CD1c-positive myeloid dendritic cell (primary cell): ENCODE data around the gene REM2.
A peak's percentile ranks its signal among the peaks of the same experiment; 100 is the strongest.
"Not testable (repeated sequence)": the region's sequence is repeated elsewhere in the genome, so short reads cannot be mapped to it uniquely, and the experiment has no call there.

ENCODE experiments used
- DNase-seq: peaks from one replicate; pipeline ENCODE4 v3.0.0-alpha.2; 2016; ENCODE audit errors: extremely low spot score

The REM2 gene

GRCh38 chr14:22848351-22849164 is 34.5 kb upstream of the REM2 start:
- DNase-seq, result peak; percentile 72

DNA sequence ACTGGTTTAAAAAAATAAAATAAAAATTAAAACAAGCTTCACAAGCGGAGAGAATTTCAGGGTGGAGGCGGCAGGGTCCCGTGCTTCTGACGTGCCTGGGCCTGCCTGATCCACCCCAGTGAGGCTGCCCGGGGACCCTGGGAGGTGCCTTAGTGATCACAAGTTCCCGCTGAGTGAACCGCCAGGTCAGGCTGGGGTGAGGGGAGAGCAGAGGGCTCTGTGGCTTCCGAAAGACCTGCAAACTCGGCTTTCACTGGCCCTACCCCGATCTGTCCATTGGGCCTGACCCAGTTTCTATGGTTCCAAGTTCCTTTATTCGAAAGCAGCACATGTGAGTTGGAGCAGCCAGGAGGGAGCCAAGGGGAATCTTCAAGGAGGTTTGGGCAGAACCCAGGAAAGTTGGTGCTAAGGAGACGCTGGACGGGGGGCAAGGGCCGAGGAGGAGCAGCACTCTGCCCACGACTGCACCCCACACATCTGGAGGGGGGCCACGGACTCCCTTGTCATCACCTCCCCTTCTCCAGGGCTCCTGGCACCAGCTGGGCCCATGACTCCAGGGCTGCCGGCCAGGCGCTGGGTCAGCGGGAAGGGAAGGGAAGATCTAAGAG is 33.7 kb upstream of the REM2 start:
- DNase-seq, result no peak

GRCh38 chr14:22850944-22851764 is 31.9 kb upstream of the REM2 start:
- peak; percentile 51 for DNase-seq

- DNase-seq, result not testable (repeated sequence)
Measured at GRCh38 chr14:22852178-22852577, 30.8 kb upstream of the REM2 start.

GRCh38 chr14:22852599-22852939 is 30.5 kb upstream of the REM2 start:
- DNase-seq, result no peak

GRCh38 chr14:22852940-22853767 is 29.9 kb upstream of the REM2 start:
- DNase-seq, result peak; percentile 93

- DNase-seq, result not testable (repeated sequence)
Measured at GRCh38 chr14:22854296-22854695, 28.7 kb upstream of the REM2 start.

DNA sequence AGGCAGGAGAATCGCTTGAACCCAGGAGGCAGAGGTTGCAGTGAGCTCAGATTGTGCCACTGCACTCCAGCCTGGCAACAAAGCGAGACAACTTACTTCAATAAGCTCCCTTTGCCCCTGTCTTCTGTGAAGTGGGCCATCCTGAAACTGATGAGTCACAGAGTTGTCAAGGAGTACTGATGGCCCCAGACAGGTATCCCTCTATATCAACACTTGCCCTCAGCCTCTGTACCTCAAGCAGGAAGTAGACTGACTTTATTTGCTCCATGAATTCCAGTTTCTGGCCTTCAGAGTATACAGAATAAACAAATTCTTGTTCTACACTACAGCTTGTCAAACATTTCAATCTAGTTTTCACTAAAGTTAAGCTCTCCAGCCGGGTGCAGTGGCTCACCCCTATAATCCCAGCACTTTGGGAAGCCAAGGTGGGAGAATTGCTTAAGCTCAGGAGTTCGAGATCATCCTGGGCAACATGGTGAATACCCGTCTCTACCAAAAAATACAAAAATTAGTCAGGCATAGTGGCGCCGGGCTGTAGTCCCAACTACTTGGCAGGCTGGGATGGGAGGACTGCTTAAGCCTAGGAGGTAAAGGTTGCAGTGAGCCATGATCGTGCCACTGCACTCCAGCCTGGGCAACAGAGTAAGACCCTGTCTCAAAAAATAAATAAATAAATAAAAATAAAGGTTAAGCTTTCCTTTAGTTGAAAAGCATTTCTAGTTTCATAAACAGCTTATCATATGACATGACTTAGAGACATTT is 27.9 kb upstream of the REM2 start:
- DNase-seq, result no peak

GRCh38 chr14:22856428-22856827 is 26.6 kb upstream of the REM2 start:
- no peak for DNase-seq

DNA sequence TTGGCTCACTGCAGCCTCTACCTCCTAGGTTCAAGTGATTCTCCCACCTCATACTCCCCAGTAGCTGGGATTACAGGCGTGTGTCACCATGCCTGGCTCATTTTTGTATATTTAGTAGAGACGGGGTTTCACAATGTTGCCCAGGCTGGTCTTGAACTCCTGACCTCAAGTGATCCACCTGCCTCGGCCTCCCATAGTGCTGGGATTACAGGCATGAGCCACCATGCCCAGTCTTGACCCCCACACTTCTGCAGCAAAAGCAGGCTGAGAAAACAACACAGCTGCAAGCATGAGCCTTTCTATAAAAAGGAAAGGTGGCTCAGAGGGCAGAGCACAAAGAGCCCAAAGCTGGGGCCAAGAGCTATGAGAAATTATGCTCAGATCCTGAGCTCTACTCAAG is 22.6 kb upstream of the REM2 start:
- DNase-seq, result not testable (repeated sequence)

DNA sequence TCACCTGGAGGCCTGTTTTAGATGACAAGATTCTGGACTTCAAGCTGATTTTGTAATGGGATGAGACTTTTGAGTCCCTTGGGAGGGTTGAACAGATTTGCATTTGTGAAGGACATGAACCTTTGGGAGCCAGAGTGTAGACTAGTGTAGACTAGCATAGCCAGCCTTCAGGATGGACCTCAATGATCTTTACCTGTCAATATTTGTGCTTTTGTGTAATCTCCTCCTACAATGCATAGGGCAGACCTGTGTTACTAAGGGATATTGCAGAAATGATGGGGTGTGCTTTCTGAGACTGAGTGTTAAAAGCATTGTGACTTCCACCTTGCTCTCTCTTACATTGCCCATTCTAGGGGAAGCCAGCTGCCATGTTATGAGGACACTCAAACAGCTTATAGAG is 21.4 kb upstream of the REM2 start:
- no peak for DNase-seq

GRCh38 chr14:22864979-22865378 is 18.0 kb upstream of the REM2 start:
- no peak for DNase-seq

DNA sequence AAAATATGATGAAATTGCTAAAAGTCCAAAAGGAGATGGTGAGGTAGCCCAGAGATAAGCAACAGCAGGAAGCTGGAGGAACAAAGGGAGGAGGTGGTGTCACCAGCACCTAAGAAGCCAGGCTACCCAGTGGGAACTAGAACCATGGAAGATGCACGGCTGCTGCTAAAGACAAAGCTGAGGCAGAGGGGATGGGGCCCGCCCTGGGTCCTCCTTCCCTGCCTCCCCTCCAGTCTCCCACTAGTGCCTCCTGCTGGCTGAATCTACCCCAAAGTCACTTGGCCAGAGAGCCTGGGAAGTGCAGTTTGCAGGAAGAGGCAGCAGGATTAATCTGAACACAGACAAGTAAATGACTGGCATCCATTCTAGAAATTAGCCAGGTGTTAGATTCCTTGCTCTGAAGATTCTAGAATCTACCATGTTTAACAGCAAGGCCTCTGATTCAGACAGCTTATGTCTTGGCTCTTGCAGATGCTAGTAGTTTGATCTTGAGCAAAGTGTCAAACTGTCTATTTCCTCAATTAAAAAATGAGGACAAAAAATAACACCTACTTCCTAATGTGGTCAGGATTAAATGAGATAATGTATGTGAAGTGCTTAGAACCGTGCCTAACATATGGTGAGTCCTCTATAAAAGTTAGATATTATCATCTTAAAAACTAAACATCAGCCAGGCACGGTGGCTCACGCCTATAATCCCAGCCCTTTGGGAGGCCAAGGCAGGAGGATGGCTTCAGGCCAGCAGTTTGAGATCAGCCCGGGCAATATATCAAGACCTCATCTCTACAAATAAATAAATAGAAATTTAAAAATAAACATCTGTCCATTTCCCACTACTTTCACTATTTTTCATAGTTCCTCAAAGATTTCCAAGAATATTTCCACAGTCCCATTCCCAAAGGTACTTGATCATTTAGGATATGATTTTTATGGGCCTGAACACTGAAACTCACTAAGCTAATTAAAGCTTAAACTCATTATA is 17.3 kb upstream of the REM2 start:
- no peak for DNase-seq

GRCh38 chr14:22866874-22867273 is 16.1 kb upstream of the REM2 start:
- DNase-seq, result no peak

- peak; percentile 78 for DNase-seq
Measured at GRCh38 chr14:22870811-22871223, 12.2 kb upstream of the REM2 start.

DNA sequence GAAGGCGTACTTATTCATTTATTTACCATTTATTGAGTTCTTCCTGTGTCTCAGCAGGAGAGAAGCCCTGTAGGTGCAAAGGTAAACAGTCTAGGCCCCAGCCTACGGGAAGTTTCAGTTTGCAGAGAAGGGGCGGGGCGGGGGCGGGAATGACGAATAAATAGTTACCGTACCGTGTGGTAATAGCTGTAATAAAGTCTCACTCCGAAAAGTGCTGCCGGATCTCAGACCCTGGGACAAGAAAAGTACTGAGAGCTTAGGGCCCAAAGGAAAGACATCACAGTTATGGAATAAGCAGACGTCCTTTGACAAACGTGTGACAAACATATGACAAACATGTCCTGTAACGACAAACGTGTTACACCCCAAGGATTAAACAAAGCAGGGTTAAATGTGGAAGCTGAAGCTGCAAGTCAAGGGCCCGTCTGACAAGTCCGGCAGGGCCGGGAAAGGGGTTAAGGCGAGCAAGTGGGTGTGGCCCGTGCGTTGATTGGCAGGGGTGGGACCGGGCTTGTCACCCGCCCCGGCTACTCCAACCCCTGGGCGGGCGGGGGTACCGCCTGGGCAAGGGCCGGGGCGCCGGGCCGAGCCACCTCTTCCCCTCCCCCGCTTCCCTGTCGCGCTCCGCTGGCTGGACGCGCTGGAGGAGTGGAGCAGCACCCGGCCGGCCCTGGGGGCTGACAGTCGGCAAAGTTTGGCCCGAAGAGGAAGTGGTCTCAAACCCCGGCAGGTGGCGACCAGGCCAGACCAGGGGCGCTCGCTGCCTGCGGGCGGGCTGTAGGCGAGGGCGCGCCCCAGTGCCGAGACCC is 11.6 kb upstream of the REM2 start, which contains the start of gene LRP10:
TSS of gene LRP10 (plus strand) at position 517 of the 809 bp plus-strand sequence. CDS start 564 bp downstream, outside the sequence.
- peak; percentile 88 for DNase-seq

GRCh38 chr14:22872033-22872832 is 10.8 kb upstream of the REM2 start:
- peak; percentile 85 for DNase-seq
